ENCODE measurements around the gene CLDN12.
"Not testable (repeated sequence)": the region's sequence is repeated elsewhere in the genome, so short reads cannot be mapped to it uniquely, and the experiment has no call there.

Gene CLDN12

DNA sequence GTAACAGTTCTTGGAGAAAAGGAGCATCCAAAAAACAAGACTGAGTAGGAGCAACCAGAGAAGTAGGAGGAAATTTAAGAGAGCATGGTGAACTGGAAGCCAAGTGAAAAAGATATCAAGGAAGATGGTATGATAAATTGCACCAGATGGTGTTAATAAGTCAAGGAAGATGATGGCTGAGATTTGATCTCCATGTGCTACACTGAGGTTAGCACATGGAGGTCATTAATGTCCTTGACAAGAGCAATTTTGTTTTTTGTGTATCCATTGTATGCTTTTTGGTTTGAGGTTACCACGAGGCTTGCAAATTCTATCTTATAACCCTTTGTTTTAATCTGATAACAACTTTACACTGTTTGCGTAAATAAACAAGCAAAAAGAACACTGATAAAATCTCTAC lies 54.8 kb downstream of the CLDN12 start:
- Histone ChIP-seq H3K23ac (ENCODE audit: low read length) (no peak overlapping the region), H3K9ac (ENCODE audit: low read length) (no peak overlapping the region), H2BK15ac (replicated peaks; ENCODE audit: low read depth) (no peak overlapping the region), H3K4me1 (ENCODE audit: control insufficient read depth, low read depth, low read length) (peaks cover 2% of the 10 kb centered on the region), H3K36me3 (ENCODE audit: control insufficient read depth, insufficient read depth, low read length) (no peaks in the 10 kb centered on the region), H2AK5ac (ENCODE audit: low read length) (no peak overlapping the region), H3K27ac (ENCODE audit: low read depth, low read length) (no peak overlapping the region), H3K4ac (ENCODE audit: low read depth, low read length) (no peak overlapping the region), H4K8ac (ENCODE audit: low read depth, low read length) (no peak overlapping the region), H2BK5ac (ENCODE audit: low read length) (no peak overlapping the region), H3K79me2 (ENCODE audit: control insufficient read depth, insufficient read depth, low read length) (no peaks in the 10 kb centered on the region), H3K4me3 (ENCODE audit: low read length) (no peak overlapping the region), H2BK120ac (ENCODE audit: low read depth, low read length) (no peak overlapping the region), H3K18ac (ENCODE audit: low read length) (no peak overlapping the region), H3K27me3 (ENCODE audit: insufficient read depth, low read length, poor library complexity) (no peaks in the 10 kb centered on the region), H4K5ac (ENCODE audit: low read length) (no peak overlapping the region), H3K79me1 (ENCODE audit: low read length) (no peaks in the 10 kb centered on the region), H3K4me2 (ENCODE audit: low read length) (no peak overlapping the region), H3K56ac (ENCODE audit: low read length) (no peak overlapping the region)
- DNase-seq = no peak
- WGBS (ENCODE audit: extremely low coverage, insufficient coverage, low lambda C conversion rate) = no CpG with 5 or more reads among the region's 2 CpGs

DNA sequence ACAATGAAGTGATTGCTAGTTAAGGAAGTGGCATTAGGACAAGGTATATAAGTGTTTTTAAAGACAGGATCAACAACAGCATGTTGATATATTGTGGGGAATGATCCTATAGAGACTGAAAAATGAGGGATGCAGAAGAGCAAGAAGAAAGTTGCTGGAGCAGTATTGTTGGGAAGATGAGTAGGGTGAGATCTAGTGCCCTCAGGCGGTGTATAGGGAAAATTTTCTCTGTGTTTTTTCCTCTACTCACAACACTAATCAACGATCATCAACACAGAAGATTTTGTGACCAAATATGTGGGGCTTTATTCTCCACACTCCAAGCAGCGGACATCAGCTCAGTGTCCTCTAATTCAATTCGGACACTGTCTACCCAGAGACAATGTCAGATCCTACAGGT lies 56.6 kb downstream of the CLDN12 start:
- Histone ChIP-seq H3K27ac (ENCODE audit: low read depth, low read length) (no peak overlapping the region), H3K4me1 (ENCODE audit: control insufficient read depth, low read depth, low read length) (peaks cover 2% of the 10 kb centered on the region), H4K8ac (ENCODE audit: low read depth, low read length) (no peak overlapping the region), H2AK5ac (ENCODE audit: low read length) (no peak overlapping the region), H3K79me2 (ENCODE audit: control insufficient read depth, insufficient read depth, low read length) (no peaks in the 10 kb centered on the region), H2BK120ac (ENCODE audit: low read depth, low read length) (no peak overlapping the region), H3K36me3 (ENCODE audit: control insufficient read depth, insufficient read depth, low read length) (no peaks in the 10 kb centered on the region), H2BK15ac (replicated peaks; ENCODE audit: low read depth) (no peak overlapping the region), H3K18ac (ENCODE audit: low read length) (no peak overlapping the region), H3K9ac (ENCODE audit: low read length) (no peak overlapping the region), H3K27me3 (ENCODE audit: insufficient read depth, low read length, poor library complexity) (no peaks in the 10 kb centered on the region), H2BK5ac (ENCODE audit: low read length) (no peak overlapping the region), H3K23ac (ENCODE audit: low read length) (no peak overlapping the region), H3K4ac (ENCODE audit: low read depth, low read length) (no peak overlapping the region), H3K56ac (ENCODE audit: low read length) (no peak overlapping the region), H4K5ac (ENCODE audit: low read length) (no peak overlapping the region), H3K4me3 (ENCODE audit: low read length) (no peak overlapping the region), H3K79me1 (ENCODE audit: low read length) (no peaks in the 10 kb centered on the region), H3K4me2 (ENCODE audit: low read length) (no peak overlapping the region)
- DNase-seq = peak; percentile 28
- WGBS (ENCODE audit: extremely low coverage, insufficient coverage, low lambda C conversion rate) = no CpG with 5 or more reads among the region's 4 CpGs

DNA sequence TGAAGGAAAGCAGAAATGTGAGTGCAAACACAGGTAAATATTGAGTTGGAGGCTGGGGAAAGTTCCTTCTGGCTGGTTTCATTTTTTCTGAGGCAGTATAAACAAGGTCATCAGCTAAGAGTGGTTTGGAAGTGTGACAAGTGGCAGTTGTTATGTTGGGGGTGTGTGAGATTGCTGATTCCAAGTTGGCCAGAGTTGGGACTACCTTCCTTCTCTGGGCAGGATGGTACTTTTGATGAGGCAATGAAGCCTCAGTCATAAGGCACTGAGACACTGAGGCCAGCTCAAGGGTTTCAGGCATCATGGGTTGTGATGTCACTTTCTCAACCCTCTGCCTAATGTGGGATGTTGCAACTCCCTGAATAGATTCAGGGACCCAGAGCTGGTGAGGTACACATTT lies 58.0 kb downstream of the CLDN12 start:
- no peak overlapping the region for H3K27ac ChIP-seq (ENCODE audit: low read depth, low read length)
- no peak overlapping the region for H3K9ac ChIP-seq (ENCODE audit: low read length)
- no peaks in the 10 kb centered on the region for H3K79me2 ChIP-seq (ENCODE audit: control insufficient read depth, insufficient read depth, low read length)
- no peak overlapping the region for H2BK15ac ChIP-seq (replicated peaks; ENCODE audit: low read depth)
- no peaks in the 10 kb centered on the region for H3K36me3 ChIP-seq (ENCODE audit: control insufficient read depth, insufficient read depth, low read length)
- H3K23ac ChIP-seq (ENCODE audit: low read length) = no peak overlapping the region
- no peak overlapping the region for H3K4me3 ChIP-seq (ENCODE audit: low read length)
- no peak overlapping the region for H3K4ac ChIP-seq (ENCODE audit: low read depth, low read length)
- no peak overlapping the region for H2AK5ac ChIP-seq (ENCODE audit: low read length)
- no peaks in the 10 kb centered on the region for H3K79me1 ChIP-seq (ENCODE audit: low read length)
- H4K8ac ChIP-seq (ENCODE audit: low read depth, low read length) = no peak overlapping the region
- H2BK120ac ChIP-seq (ENCODE audit: low read depth, low read length) = no peak overlapping the region
- peaks cover 2% of the 10 kb centered on the region for H3K4me1 ChIP-seq (ENCODE audit: control insufficient read depth, low read depth, low read length)
- H2BK5ac ChIP-seq (ENCODE audit: low read length) = no peak overlapping the region
- no peak for DNase-seq
- no peak overlapping the region for H3K56ac ChIP-seq (ENCODE audit: low read length)
- no peak overlapping the region for H3K18ac ChIP-seq (ENCODE audit: low read length)
- H4K5ac ChIP-seq (ENCODE audit: low read length) = no peak overlapping the region
- no peak overlapping the region for H3K4me2 ChIP-seq (ENCODE audit: low read length)
- H3K27me3 ChIP-seq (ENCODE audit: insufficient read depth, low read length, poor library complexity) = no peaks in the 10 kb centered on the region

DNA sequence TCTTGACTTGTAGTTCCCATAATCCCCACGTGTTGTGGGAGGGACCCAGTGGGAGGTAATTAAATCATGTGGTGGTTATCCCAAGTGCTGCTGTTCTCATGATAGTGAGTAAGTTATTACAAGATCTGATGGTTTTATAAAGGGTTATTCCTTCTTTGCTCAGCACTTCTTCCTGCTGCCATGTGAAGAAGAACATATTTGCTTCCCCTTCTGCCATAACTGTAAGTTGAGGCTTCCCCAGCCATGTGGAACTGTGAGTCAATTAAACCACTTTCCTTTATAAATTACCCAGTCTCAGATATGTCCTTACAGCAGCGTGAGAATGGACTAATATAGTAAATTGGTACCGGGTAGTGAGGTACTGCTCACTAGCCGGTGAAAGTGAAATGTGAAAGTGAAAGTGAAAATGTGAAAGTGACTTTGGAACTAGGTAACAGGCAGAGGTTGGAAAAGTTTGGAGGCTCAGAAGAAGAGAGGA lies 59.9 kb downstream of the CLDN12 start:
- H3K79me1 ChIP-seq (ENCODE audit: low read length); H3K27ac ChIP-seq (ENCODE audit: low read depth, low read length); H3K4me3 ChIP-seq (ENCODE audit: low read length); H3K4me1 ChIP-seq (ENCODE audit: control insufficient read depth, low read depth, low read length); H2BK5ac ChIP-seq (ENCODE audit: low read length); H2BK120ac ChIP-seq (ENCODE audit: low read depth, low read length); H3K79me2 ChIP-seq (ENCODE audit: control insufficient read depth, insufficient read depth, low read length); H3K4ac ChIP-seq (ENCODE audit: low read depth, low read length); H3K36me3 ChIP-seq (ENCODE audit: control insufficient read depth, insufficient read depth, low read length); H3K9ac ChIP-seq (ENCODE audit: low read length); H3K23ac ChIP-seq (ENCODE audit: low read length); H3K56ac ChIP-seq (ENCODE audit: low read length); H4K8ac ChIP-seq (ENCODE audit: low read depth, low read length); H2AK5ac ChIP-seq (ENCODE audit: low read length); H4K5ac ChIP-seq (ENCODE audit: low read length); H2BK15ac ChIP-seq (replicated peaks; ENCODE audit: low read depth); H3K27me3 ChIP-seq (ENCODE audit: insufficient read depth, low read length, poor library complexity); H3K18ac ChIP-seq (ENCODE audit: low read length); DNase-seq; H3K4me2 ChIP-seq (ENCODE audit: low read length): not testable (repeated sequence)
- WGBS (ENCODE audit: extremely low coverage, insufficient coverage, low lambda C conversion rate) = no CpG with 5 or more reads among the region's 4 CpGs
